Measurements from ENCODE around the gene VAMP4.

VAMP4 gene

GRCh38 chr1:171741872-171742576, at the start of gene VAMP4:
Gene VAMP4, minus strand, starts transcription at chr1:171742065. Its CDS starts 3,651 bp downstream, at chr1:171738414.
- DNase-seq = peak; percentile 53

GRCh38 chr1:171790318-171790717, 48.5 kb upstream of the VAMP4 start:
- DNase-seq = no peak

GRCh38 chr1:171788696-171789095, 46.8 kb upstream of the VAMP4 start:
- DNase-seq = no peak

GRCh38 chr1:171787686-171788480, 46.0 kb upstream of the VAMP4 start:
- DNase-seq = no peak

- DNase-seq = no peak
Observed at GRCh38 chr1:171786534-171786933, 44.7 kb upstream of the VAMP4 start.

GRCh38 chr1:171785766-171786165, 43.9 kb upstream of the VAMP4 start:
- no peak for DNase-seq

GRCh38 chr1:171784784-171785183, 42.9 kb upstream of the VAMP4 start:
- no peak for DNase-seq

- no peak for DNase-seq
Observed at GRCh38 chr1:171783816-171784530, 42.1 kb upstream of the VAMP4 start.

- DNase-seq = peak; percentile 89
Observed at GRCh38 chr1:171781176-171781875, 39.5 kb upstream of the VAMP4 start, which contains the start of gene METTL13. Gene METTL13, plus strand, starts transcription at chr1:171781660. Its CDS starts 308 bp downstream, at chr1:171781968.

- DNase-seq = no peak
Observed at GRCh38 chr1:171780583-171781175, 38.8 kb upstream of the VAMP4 start.

- no peak for DNase-seq
Observed at GRCh38 chr1:171772312-171772711, 30.4 kb upstream of the VAMP4 start.

- no peak for DNase-seq
Observed at GRCh38 chr1:171769754-171770153, 27.9 kb upstream of the VAMP4 start.

GRCh38 chr1:171769171-171769570, 27.3 kb upstream of the VAMP4 start:
- no peak for DNase-seq

GRCh38 chr1:171763764-171764163, 21.9 kb upstream of the VAMP4 start:
- DNase-seq = no peak

- DNase-seq = no peak
Observed at GRCh38 chr1:171762143-171762563, 20.3 kb upstream of the VAMP4 start.

GRCh38 chr1:171758011-171758410, 16.1 kb upstream of the VAMP4 start:
- no peak for DNase-seq

GRCh38 chr1:171756856-171757255, 15.0 kb upstream of the VAMP4 start:
- DNase-seq = no peak

- no peak for DNase-seq
Observed at GRCh38 chr1:171754971-171755370, 13.1 kb upstream of the VAMP4 start.

GRCh38 chr1:171754353-171754705, 12.5 kb upstream of the VAMP4 start:
- DNase-seq = no peak

GRCh38 chr1:171753685-171754352, 12.0 kb upstream of the VAMP4 start:
- no peak for DNase-seq

- DNase-seq = no peak
Observed at GRCh38 chr1:171753182-171753581, 11.3 kb upstream of the VAMP4 start.

- no peak for DNase-seq
Observed at GRCh38 chr1:171751221-171751620, 9.4 kb upstream of the VAMP4 start.

Measured in NCI-H748 treated with DMSO at 0.1 percent for 48 hours (cell line).